HG02943 (cell line): Measurements from ENCODE around the gene MSANTD2.

ENCODE experiments used
- ATAC-seq: cut with Tn5 transposase; IDR thresholded peaks from one replicate; pipeline ENCODE4 v1.9.1; 2021; ENCODE audit warnings: mild to moderate bottlenecking, low read depth, moderate library complexity; ENCODE audit not compliant: unreplicated experiment

MSANTD2 gene

GRCh38 chr11:124739479-124740276 lies 60.5 kb downstream of the MSANTD2 start, which contains the start of gene NRGN:
NRGN (plus strand) TSS chr11:124739942; CDS start chr11:124740085, 143 bp downstream.
- peak; percentile 99 for ATAC-seq

GRCh38 chr11:124738713-124739478 lies 61.3 kb downstream of the MSANTD2 start:
- ATAC-seq = no peak

- ATAC-seq = no peak
These were observed 62.4 kb downstream of the MSANTD2 start for GRCh38 chr11:124737638-124738305.

- no peak for ATAC-seq
These were observed 63.5 kb downstream of the MSANTD2 start for GRCh38 chr11:124736736-124737135.

GRCh38 chr11:124732230-124732629 lies 68.0 kb downstream of the MSANTD2 start:
- no peak for ATAC-seq

- ATAC-seq = no peak
These were observed 70.6 kb downstream of the MSANTD2 start for GRCh38 chr11:124729571-124729970.

GRCh38 chr11:124728134-124728533 lies 72.1 kb downstream of the MSANTD2 start:
- no peak for ATAC-seq

- ATAC-seq = no peak
These were observed 72.7 kb downstream of the MSANTD2 start for GRCh38 chr11:124727474-124727873.

- peak; percentile 4 for ATAC-seq
These were observed 74.5 kb downstream of the MSANTD2 start for GRCh38 chr11:124725719-124726105.

GRCh38 chr11:124724979-124725718 lies 75.1 kb downstream of the MSANTD2 start:
- ATAC-seq = peak; percentile 98

GRCh38 chr11:124722176-124722575 lies 78.0 kb downstream of the MSANTD2 start:
- ATAC-seq = no peak

- ATAC-seq = no peak
These were observed 80.7 kb downstream of the MSANTD2 start for GRCh38 chr11:124719534-124719933.

- no peak for ATAC-seq
These were observed 81.4 kb downstream of the MSANTD2 start for GRCh38 chr11:124718801-124719200.

- no peak for ATAC-seq
These were observed 82.2 kb downstream of the MSANTD2 start for GRCh38 chr11:124717786-124718651.

- ATAC-seq = no peak
These were observed 82.8 kb downstream of the MSANTD2 start for GRCh38 chr11:124717421-124717785.

GRCh38 chr11:124716591-124716990 lies 83.6 kb downstream of the MSANTD2 start:
- no peak for ATAC-seq
